Stimulated activated CD8-positive, alpha-beta memory T cell treated with anti-CD3 and anti-CD28 coated beads, Interleukin-7, amount 100 ng/mL, for 48 hours (primary cell): ENCODE data around the gene ERO1A.

ENCODE experiments used
- DNase-seq, 2 donors: peaks; one replicate each; pipeline ENCODE4 v3.0.0-alpha.2; 2020; ENCODE audit warnings: low read depth in 1 of 2; ENCODE audit errors: extremely low read depth in 1 of 2

ERO1A gene

DNA sequence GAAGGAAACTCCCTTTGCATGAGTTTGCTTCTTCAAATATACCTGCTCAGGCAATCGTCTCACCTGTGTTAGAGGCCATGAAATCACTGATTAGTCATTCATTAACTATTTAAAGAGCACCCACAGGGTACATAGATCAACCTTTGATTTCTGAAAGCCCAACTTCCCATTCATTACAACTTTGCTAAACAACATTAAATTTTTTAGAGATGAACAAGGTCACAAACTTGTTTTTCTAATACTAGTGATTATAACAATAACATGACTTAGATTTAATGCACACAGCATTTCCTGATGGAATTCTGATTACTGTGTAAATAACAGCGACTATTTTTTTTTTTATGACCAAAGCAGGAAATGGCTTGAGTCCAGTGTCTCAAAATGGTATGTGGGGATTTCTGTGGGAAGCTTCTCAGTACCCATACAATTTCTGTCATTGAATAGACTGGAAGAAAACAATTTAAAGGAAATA, 5.4 kb upstream of the ERO1A start:
- DNase-seq: no peak

DNA sequence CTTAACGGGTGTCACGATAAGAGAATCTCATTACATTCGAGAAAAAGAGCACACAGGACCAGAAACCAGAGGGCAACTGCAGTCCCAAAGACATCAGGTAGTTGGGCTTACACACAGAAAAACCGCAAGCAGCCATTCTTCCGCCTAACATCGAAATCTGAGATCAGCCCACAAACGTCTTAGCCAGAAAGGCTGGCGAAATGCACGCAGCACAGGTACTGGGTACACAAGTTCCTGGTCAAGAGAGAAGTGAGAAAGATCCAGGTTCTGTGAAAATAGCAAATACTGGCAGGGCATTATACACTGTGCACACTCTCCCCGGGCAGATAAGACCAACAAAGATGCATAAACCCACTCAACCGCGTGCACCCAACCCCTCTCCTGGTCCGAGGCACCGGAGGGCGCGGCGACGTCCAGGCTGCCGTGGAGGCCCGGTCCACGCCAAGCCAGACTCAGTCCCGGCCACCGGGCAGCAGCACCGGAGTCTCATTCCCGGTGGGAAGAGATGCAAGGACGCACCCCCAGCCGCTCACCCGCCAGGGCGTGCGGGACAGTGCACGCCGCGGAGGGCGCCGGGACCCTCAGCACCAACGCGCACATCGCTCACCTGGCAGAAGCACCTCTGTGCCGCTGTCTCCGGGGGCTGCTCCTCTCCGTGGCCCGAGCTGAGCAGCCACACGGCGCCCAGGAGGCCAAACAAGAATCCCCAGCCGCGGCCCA, 437 bp downstream of the ERO1A start:
- DNase-seq: peak; percentile 15 to 61

DNA sequence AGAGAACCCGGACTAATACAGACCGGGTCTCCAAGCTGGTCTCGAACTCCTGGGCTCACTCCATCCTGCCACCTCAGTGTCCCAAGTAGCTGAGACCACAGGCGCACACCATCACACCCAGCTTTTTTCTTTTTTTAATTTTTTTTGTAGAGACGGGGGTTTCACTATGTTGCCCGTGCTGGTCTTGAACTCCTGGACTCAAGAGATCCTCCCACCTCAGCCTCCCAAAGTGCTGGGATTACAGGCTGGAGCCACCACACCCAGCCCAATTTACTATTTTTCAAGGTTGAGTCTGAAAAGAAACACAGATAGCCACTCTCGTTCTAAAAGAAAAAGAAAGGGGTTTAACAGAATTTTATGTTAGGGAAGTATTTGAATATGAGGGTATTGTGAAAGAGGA, 1.8 kb downstream of the ERO1A start:
- no peak for DNase-seq

DNA sequence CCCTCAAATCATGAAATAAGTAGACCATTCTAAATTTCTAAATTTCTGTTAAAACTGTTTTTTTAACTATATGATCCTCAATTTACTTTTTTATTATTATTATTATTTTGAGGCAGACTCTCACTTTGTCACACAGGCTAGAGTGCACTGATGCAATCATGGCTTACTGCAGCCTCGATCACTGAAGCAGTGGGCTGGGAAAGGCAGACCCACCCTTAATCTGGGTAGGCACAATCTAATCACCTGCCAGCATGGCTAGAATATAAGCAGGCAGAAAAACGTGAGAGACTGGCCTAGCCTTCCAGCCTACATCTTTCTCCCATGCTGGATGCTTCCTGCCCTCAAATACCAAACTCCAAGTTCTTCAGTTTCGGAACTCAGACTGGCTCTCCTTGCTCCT, 2.3 kb downstream of the ERO1A start:
- DNase-seq: no peak

DNA sequence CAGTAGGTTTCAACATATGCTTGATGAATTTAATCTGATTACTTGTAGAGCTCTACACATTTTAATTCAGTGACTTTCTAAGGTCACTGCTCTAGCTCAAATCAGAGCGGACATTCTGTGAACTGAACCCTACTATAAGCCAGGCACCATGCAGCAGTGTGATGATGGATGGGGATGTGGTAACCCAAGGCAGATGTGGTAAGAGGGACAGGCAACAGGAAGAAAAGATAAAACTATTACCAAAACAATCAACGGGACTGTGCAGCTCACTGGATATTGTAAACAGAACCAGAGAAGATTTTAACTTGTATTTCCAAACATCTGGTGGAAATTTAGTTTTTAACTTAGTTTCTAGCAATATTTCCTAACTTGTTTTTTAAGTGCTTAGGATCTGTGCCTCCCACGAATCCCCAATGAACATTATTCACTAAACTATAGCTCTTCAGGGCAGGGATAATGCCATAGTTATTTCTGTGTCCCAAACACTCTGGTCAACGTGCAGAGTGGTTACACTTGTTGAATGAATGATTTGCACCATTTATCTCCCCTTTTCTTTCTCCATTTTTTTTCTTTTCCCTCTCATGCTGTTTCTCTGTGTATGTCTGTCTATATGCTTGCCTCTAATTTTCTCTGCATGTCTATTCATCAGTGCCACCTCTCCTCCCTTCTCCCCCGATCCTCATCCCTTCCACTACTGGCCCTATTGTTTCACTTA, 3.0 kb downstream of the ERO1A start:
- DNase-seq: no peak

DNA sequence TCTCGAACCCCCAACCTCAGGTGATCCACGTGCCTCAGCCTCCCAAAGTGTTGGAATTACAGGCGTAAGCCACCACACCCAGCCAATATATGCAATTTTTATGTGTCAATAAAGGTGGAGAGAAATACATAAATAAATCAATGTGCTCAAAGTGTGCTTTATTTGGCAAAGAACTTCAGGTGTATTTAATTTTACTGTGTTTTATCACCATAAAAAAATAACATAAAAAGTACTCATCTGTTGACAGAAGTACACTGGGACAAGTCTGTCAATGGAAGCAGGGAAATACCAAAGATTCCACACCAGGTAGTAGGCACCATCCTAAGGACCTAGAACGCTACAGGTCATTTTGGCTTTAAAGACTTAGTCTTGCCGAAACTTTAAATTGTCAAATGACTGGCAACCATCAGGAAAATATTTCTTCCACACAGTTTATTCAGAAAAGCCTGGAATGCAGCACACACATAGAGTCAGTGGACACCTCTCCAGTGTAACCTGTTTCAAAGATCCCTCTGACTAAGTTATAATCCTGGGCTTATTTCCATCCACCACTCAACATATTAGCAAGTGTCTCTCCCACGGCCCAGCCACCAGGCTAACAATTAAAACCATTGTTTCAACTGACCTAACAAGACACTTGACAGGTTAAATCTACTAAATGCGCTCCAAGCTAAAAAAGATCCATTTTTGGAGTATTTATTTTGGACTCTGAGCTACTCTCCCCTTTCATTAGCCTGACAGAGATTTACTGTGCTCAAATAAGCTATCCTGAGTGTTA, 4.2 kb downstream of the ERO1A start:
- DNase-seq: no peak

DNA sequence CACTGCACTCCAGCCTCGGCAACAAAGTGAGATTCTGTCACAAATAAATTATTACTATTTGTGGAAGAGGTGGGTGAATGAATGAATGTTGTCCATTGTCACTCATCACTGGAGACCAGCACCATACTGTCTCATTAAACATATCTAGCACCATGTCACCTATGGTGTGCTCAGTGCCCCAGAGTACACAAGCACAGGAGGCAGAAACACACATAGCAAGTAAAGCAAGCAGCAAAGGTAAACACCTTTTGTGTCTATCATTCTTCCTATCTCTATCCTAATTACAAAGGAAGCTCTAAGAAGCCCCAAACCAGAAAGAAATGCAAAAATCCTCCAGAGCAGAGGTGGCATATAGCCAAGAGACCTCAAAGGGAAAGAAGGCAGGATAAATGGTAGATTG, 9.2 kb downstream of the ERO1A start:
- DNase-seq: no peak

DNA sequence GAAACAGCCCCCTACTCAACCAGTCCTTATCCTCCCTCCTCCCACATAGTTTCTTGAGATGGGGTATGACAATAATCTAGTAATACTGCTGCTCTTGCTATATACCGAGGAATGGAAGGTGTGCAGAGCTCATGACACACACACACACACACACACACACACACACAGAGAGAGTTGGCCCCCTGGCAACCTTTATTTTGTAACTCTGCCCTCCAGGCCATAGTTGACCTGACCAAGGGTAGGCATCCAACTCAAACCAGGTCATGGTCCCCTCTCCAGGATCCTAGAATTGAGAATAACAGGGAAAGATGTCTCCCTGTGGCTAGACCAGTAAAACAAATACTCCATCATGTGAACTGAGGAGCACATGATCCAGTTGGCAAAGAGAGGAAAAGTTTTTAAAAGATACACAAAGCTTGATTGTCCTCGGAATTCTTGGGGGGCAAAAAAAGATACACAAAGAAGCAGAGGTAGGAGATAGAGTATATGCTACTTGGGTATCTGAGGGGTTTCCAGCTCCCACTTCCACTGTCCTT, 11.3 kb downstream of the ERO1A start:
- no peak for DNase-seq

DNA sequence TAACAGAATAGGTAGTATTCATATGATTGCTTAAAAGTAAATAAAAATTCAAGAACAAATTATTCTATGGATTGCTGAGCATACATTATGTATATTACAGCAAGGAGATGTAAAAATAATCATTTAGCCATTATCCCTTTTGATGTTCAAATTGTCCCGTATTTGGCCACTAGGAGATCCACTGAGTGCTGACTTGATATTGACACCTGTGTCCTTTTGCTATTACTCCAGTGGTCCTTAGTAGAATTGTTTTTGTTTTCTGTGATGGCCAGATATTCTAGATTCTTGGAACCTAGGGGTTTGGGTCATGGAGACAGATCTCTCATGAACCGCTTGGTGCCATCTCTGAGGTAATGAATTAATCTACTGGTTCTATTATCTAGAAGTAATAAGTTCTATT, 16.8 kb downstream of the ERO1A start:
- DNase-seq: no peak

DNA sequence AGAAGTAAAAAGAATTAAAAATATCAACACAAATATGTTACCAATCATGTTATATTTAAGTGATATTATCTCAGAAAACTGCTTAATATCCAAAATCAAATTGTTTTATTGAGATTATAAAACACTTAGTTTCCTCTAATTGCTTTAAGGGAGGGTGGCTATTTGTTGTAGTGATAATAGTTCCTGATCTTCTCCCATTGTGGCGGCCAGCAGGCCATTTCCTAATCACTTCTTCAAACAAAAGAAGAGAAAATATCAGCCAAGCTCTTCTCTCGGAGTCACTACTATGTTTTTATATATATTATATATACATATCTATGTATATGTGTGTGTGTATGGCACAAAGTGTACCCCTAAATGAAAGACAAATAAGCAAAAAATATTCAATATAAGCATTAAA, 31.5 kb downstream of the ERO1A start:
- no peak for DNase-seq

DNA sequence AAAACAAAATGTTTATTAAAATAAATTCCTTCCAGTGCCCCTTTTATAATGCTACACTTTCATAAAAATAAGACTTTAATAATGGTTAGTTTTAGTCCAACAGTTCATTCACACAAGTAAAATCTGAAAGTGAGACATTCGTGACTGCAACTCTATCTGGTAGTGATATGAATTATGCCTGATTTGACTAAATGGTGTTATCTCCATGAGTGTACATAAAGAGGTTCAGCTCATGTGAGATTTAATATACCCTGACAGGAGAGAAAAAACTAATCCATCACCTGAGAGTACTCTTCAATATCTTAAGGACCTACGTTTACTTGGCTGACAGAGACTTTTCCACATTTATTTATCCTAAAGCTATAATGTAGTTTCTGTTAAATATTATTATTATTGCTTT, 34.0 kb downstream of the ERO1A start:
- DNase-seq: no peak

DNA sequence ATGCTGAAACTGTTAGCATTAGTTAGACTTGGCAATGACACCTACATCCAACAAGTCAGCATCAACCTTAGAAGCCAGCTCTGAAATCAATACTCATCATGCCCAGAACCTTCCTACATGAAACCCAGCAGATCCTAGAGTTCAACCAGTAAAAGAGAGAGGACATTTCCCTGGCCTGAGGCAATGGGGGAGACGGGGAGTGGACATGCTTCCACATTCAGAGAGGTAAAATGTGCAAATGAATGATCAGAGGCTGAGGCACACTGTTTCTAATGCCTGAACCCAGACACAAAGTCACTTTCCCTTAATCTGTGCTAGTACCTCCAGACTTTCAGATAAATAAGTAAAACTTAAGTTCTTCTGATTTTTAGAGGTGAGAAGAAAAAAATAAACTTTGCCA, 34.5 kb downstream of the ERO1A start:
- DNase-seq: no peak

DNA sequence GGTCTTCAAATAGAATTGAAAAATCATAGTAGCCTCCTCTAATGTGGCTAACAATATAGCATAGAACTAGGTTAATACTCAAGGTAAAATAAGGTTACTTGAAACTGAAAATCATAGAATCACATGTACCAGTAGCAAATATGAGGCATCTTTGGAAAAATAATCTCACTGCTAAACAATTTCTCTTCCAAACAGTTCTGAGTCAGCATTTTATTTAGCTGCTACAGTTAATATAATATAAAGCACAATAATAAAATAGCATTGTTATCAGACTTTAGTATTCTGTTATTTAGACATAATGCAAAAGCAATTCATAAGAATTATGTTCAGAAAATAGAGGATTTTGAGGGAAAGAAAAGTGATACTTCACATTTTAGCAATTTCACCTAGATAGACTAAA, 35.0 kb downstream of the ERO1A start:
- DNase-seq: no peak

DNA sequence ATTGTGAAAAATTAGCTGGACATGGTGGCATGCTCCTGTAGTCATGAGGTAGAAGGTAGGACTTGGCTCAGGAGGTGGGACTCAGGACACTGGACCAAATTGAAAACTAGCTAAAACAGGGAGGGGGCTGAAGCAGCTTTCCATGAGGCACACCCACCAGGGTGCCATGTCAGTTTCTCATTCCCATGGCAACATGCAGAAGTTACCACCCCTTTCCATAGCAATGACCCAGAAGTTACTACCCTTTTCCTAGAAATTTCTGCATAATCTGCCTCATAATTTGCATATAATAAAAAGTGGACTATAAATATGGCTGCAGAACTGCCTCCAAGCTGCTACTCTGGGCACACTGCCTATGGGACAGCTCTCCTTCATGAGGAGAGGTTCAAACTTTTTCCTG, 38.5 kb downstream of the ERO1A start:
- no peak for DNase-seq

DNA sequence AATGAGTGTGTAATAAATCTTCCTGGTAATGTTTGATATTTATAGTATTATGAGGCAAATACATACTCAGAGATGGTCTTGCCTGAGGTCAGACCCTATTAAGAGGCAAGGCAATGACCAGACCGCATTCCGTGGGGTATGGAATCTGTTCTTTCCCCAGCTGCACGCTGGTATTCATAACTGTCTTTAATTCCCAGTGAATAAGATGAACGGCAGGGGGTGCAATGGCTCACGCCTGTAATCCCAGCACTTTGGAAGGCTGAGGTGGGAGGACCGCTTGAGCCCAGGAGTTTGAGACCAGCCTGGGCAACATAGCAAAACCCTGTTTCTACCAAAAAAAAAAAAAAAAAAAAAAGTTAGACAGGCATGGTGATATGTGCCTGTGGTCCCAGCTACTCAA, 44.6 kb downstream of the ERO1A start:
- DNase-seq: no peak

DNA sequence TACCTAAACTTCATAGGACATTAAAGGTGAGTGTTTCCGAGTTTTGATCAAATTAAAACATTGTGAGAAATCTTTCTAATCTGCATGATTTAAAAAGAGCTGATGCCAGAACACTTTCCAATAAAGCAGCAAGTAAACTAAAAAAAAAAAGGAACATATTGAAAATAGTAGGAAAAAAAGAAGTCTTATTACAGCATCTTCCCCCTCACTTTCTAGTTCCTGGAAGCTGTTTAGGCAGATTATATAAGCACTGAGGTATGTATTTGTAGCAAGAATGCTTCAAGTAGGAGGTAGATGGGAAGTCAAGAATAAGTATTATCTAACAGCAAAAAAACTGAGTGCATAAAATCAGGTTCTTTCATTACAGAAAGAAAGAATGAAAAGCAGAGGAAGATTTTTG, 45.8 kb downstream of the ERO1A start:
- DNase-seq: no peak

DNA sequence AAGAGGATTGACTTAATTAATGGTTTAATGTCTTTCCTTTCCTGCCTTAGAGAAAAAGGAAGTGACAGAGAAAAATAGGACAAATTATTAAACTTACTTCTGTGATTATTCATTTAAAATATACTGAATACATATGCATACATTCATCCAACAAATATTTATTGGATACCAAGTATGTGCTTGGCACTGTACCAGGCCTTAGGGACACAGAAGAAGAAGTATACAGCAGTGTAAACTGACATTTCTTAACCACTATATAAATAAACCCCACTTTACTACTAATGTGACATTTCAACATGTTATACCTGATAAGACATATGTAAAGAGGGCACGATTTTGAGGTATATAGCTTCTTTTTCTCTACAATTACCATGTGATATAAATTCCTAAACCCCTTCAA, 53.6 kb downstream of the ERO1A start:
- DNase-seq: no peak

DNA sequence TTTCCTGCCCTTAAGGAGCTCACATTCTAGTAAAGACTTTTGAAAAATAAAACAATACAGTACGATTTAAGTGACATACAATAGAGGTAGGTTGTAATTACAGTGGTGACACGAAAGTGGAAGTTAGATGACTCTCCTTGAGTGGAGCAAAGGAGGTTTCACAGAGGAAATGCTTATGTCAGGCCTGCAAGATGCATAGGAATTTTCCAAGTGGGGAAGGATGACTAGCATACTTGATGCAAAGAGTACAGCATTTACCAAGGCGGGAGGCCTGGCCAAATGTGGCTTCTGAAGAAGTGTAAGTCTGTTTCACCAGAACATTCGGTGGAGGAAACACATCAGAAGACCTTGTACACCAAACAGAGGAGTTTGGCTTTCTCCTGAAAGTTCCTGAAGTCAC, 55.2 kb downstream of the ERO1A start:
- peak in 1 of 2 donors; percentile 8 for DNase-seq

DNA sequence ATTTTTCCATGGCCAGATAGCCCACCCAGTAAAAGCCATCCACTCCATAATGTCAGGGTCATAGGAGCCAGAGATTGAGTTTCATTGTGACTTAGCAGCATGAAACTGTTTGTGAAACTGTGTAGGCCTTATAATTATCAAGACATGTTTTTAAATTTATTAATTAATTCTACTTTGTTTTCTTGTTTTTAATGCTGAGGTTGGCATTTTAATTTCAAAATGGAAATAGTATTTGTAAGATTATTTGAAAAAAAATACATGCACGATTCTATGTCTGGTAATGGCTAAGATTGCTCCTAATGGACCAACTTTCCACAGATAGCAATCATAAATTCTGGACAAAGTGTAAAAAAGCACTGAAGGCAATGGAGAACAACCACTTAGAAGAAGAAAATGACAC, 75.7 kb downstream of the ERO1A start:
- DNase-seq: no peak

DNA sequence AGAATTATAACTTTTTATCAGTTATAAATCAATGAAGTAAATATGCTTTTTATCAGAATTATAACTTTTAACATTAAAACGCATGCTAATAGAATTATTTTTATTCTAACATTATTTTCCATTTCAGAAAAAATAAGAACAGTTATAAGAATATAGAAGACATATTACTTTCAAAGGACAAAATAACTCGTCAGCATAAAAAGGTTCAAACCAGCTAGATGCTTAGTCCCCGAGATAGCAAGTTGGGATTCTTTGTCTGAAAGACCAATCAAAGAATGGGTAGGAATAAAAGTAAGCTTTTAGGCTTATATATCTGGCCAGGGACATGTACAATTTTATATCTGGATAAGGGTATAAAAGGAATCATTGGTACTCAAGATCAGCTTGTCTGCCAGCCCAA, 76.8 kb downstream of the ERO1A start:
- DNase-seq: no peak

DNA sequence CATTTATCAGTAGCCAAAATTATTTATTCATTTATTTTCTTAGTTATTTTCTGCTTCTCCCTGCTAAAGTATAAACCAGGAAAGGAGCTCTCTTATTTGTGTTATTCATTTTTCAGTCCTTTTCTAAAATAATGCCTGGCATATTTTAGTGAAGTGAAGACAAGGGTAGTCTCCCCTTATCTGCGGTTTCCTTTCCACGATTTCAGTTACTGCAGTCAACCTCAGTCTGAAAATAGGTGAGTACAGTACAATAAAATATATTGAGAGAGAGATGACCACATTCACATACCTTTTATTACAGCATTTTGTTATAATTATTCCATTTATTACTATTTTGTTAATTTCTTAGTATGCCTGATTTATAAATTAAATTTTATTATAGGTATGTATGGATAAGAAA, 85.2 kb downstream of the ERO1A start:
- no peak for DNase-seq
